AG04450 (cell line): ENCODE measurements around the gene TRAF3IP1. TPM values are rescaled to one million over a fixed set of nuclear protein-coding genes. Genes with fewer than 3 reads are reported as not detected.

Experiments used
- CTCF ChIA-PET: fragments of 300-600, 350-600 bp; formaldehyde crosslinking; extraction: SDS; loops from one replicate; lab custom pipeline; 2022; ENCODE audit warnings: antibody characterized with exemption, inconsistent platforms; lab: Charles Lee
- POLR2A ChIA-PET: fragments of 350-600 bp; formaldehyde crosslinking; extraction: SDS; loops from one replicate; lab custom pipeline; 2021; ENCODE audit warnings: antibody characterized with exemption, inconsistent platforms; lab: Yijun Ruan, JAX
- DNase-seq: peaks from one replicate; pipeline ENCODE4 v3.0.0-alpha.2; 2011; ENCODE audit warnings: low read depth, low spot score
- H3K27ac ChIP-seq: one replicate; pipeline ENCODE4 v1.5.1; 2012; ENCODE audit warnings: low read depth, low read length, control low read depth
- H3K27me3 ChIP-seq: one replicate; pipeline ENCODE4 v1.6.0; 2012; ENCODE audit warnings: low read length; ENCODE audit not compliant: control insufficient read depth, insufficient read depth
- H3K4me3 ChIP-seq: 2 replicates; pipeline ENCODE4 v1.5.1; 2011; ENCODE audit warnings: mild to moderate bottlenecking, low read depth, low read length, control low read depth
- H3K9me3 ChIP-seq: 2 replicates; pipeline ENCODE4 v1.5.1; 2012; ENCODE audit warnings: low read length; ENCODE audit not compliant: control insufficient read depth, insufficient read depth
- polyA plus RNA-seq: library from polyadenylated mRNA; depleted of rRNA; stranded (reverse); fragments of >200 nt; gene quantifications from 2 replicates; pipeline ENCODE4 v1.2.3, GENCODE V29; 2011
- TF ChIP-seq, protein P1 (sequence below): IDR thresholded peaks from 2 replicates; pipeline ENCODE4 v1.5.1; 2011; ENCODE audit warnings: low read depth, low read length, control low read depth, inconsistent platforms

TRAF3IP1 gene
- polyA plus RNA-seq, 1 experiment = 5.9 TPM

DNA sequence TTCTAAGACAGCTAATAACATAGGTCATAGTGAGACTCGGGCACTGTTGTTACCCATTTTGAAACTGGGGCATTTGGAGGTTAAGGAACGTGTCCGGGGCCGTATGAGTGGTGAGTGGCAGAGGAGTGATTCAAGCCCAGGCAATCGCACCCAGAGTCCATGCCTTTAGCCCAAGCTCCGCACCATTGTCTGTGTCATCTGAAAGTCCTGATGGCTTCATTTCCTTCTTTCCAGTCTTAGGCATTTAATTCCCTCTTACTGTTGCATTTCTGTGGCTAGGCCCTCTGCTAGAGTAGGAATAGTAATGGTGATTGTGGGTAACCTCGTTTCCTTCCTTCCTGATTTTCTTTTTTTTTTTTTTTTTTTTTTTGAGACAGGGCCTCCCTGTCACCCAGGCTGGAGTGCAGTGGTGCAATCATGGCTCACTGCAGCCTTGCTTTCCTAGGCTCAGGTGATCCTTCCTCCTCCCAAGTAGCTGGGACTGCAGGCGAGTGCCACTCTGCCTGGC lies 56.6 kb downstream of the TRAF3IP1 start:
- H3K4me3 ChIP-seq = no peak overlapping the region
- CTCF ChIA-PET = interaction anchor here (1.1 to 1.9 kb wide), 4 partner anchors 8 to 20 kb away, joined by 3 to 6 read pairs (median 4); no protein-coding TSS in a partner anchor
- DNase-seq = no peak
- H3K27me3 ChIP-seq = no peaks in the 10 kb centered on the region
- TF ChIP-seq, protein P1, sequence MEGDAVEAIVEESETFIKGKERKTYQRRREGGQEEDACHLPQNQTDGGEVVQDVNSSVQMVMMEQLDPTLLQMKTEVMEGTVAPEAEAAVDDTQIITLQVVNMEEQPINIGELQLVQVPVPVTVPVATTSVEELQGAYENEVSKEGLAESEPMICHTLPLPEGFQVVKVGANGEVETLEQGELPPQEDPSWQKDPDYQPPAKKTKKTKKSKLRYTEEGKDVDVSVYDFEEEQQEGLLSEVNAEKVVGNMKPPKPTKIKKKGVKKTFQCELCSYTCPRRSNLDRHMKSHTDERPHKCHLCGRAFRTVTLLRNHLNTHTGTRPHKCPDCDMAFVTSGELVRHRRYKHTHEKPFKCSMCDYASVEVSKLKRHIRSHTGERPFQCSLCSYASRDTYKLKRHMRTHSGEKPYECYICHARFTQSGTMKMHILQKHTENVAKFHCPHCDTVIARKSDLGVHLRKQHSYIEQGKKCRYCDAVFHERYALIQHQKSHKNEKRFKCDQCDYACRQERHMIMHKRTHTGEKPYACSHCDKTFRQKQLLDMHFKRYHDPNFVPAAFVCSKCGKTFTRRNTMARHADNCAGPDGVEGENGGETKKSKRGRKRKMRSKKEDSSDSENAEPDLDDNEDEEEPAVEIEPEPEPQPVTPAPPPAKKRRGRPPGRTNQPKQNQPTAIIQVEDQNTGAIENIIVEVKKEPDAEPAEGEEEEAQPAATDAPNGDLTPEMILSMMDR = no peak
- H3K9me3 ChIP-seq = no peaks in the 10 kb centered on the region
- POLR2A ChIA-PET = no interaction called here
- H3K27ac ChIP-seq = no peak overlapping the region

DNA sequence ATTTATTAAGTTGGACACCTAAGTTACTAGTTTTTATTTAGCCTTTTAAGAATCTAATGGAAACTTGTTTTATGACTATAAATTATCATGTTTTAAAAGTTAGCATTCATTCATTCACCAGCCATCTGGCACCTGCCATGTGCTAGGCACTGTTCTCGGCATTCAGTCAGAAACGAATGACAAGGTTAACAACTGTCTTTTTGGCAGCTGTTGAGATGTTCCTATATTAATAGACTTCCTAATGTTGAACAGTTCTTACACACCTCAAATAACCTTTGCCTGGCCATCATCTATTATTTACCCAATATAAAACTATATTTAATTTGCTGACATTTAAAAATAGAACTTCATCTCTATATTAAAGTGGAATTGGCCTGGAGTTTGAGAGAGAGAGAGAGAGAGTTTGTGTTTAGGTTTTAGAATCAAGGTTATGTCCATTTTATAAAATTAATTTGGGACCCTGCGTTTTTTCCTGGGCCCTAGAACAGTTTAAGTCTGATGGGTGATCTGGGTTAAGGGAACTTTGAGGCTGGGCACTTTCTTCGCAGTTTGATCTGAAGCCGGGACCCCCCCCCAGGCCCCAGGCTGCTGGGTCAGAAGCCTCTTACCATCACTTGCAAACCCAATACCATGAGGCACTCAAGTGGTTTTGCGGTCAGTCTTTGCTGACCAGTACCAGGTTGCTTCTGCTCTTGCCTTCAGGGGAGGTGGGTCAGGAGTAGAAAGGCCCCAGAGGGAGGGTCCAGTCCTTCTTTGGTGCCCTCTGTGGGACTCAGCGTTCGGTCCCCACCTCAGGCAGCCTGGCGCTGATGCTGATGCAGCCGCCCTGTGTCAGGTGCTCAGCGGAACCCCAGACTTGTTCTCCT lies 58.1 kb downstream of the TRAF3IP1 start:
- Histone ChIP-seq H3K27ac (no peak overlapping the region), H3K4me3 (no peak overlapping the region), H3K9me3 (0 out of 2 replicates have a peak, but pooled peaks cover 2% of the 10 kb centered on the region), H3K27me3 (no peaks in the 10 kb centered on the region)
- ChIA-PET POLR2A (no interaction called here), CTCF (interaction anchor here (1.4 kb wide), 1 partner anchor 9 kb away, joined by 3 read pairs; no protein-coding TSS in a partner anchor)
- TF ChIP-seq, protein P1 = no peak
- no peak for DNase-seq

DNA sequence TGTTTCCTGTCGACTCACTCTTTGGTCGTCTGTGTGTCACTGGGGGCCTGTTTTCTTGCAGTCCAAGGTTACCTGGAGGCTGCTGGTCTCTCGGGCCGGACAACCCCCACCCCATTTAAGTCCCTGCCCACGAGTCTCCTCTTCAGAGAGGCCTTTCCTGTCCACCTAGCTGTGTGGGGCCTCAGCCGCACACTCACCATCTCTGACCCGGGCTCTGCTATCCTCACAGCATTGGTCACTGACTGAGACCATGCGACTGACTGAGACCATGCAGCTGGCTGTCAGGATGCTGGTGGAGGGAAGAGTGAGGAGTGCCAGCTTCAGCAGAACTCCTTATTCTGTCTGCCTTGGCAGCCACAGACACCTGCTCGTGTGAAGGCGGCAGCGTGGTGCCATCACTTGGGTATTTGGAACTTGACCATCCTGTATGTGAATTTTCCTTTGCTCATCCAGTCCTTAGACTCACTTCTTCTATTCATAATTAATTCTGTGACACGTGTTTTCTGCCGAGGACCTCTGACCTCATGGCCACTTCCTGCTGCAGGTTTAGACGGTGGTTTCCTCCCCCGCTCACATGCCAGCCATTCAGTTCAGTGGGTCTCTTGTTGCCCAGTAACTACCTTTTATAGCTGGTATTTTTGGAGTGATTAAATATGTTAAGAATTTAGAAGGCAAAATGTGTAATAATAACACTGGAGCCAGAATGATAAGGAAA lies 58.9 kb downstream of the TRAF3IP1 start:
- TF ChIP-seq, protein P1 = no peak
- CTCF ChIA-PET = interaction anchor here (0.6 to 1.3 kb wide), 2 partner anchors 8 to 23 kb away, joined by 4 to 5 read pairs; no protein-coding TSS in a partner anchor
- no peak for DNase-seq
- no peaks in the 10 kb centered on the region for H3K27me3 ChIP-seq
- POLR2A ChIA-PET = interaction anchor here (1.0 kb wide), 1 partner anchor 55 kb away, joined by 3 read pairs; no protein-coding TSS in a partner anchor
- no peak overlapping the region for H3K27ac ChIP-seq
- no peak overlapping the region for H3K4me3 ChIP-seq
- 0 out of 2 replicates have a peak, but pooled peaks cover 2% of the 10 kb centered on the region for H3K9me3 ChIP-seq

DNA sequence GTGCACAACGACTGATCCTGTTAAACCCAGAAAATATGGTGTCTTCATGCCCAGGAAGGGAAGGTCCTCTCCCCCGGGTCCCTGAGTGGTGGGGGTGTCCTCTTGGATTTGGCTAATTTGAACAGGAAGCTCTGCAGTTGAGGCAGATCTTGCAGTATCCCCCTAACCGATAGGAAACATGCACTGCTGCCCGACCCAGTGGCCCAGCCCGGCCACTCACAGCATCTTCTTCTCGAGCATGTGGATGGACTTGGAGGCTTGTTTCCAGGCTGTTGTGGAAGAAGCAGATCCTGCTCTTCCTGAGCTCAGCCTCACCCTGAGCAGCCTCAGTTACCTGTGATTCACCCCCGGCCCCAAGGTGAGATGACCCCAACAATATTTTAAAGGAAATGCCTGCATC lies 60.0 kb downstream of the TRAF3IP1 start:
- DNase-seq = no peak
- TF ChIP-seq, protein P1 = no peak
- H3K27ac ChIP-seq = no peak overlapping the region
- H3K9me3 ChIP-seq = 0 out of 2 replicates have a peak, but pooled peaks cover 2% of the 10 kb centered on the region
- no peak overlapping the region for H3K4me3 ChIP-seq
- ChIA-PET CTCF (interaction anchor here (1.3 kb wide), 1 partner anchor 10 kb away, joined by 4 read pairs; no protein-coding TSS in a partner anchor), POLR2A (no interaction called here)
- H3K27me3 ChIP-seq = no peaks in the 10 kb centered on the region
